HG02970 (cell line): Measurements from ENCODE around the gene SPATA31D1.

Experiments used
- ATAC-seq: cut with Tn5 transposase; IDR thresholded peaks from one replicate; pipeline ENCODE4 v1.9.1; 2021; ENCODE audit warnings: mild to moderate bottlenecking, moderate library complexity, moderate number of reproducible peaks; ENCODE audit not compliant: unreplicated experiment, low FRiP score

The SPATA31D1 gene

DNA sequence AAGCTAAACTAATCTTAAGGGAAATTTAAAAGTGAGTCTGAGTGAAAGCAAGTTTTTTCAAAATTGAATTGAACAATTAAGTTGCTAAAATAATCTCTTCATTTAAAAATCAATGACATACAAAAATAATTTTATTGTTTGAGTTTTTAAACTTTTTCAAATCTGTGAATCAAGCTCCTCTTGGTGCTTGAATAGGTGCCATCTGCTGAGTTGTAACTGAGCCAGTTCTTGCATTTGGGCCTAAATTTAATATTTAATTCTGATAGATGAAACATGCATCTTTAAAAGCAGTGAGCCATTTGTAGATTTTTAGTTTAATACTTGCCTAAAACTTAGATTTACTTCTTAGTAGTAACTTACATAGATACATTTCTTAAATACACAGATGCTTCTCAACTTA, 31.8 kb downstream of the SPATA31D1 start:
- ATAC-seq, result no peak

DNA sequence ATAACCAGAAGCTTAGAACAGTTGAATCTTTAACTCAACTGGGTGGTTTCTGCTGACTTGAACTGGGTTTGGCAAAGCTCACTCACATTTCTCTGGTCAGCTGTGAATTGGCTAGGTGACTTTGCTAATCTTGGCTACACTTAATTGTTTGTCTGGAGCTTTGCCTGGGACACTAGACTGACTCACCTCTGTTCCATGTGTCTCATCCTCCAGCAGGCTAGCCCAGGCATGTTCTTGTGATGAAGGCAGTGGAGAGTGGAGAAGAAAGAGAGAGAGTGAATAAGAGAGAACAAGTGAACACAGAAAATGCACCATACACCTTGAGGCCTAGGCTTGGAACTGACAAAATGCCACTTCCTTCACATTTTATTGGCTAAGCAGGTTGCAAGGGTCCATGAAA, 32.6 kb downstream of the SPATA31D1 start:
- no peak for ATAC-seq

DNA sequence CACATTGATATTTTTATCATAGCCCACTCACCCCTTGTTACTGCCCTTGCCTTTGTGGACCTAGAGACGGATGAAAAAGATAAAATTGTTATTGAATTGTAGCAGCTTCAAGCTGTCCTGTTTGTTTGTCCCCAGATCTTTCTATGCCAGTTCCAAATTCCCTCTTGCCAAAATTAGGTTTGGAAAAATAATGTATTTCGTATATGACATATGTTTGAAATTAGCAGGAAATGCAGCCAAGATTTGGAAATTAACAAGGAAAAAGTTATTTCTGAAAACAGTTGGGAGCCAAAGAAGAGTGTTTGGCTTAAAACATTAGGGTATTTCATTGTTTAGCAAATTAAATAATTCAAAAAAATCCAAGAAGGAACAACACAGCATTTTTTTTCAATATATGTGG, 33.5 kb downstream of the SPATA31D1 start:
- ATAC-seq, result no peak

- no peak for ATAC-seq
These were observed 36.3 kb downstream of the SPATA31D1 start for GRCh38 chr9:82024908-82025307.

DNA sequence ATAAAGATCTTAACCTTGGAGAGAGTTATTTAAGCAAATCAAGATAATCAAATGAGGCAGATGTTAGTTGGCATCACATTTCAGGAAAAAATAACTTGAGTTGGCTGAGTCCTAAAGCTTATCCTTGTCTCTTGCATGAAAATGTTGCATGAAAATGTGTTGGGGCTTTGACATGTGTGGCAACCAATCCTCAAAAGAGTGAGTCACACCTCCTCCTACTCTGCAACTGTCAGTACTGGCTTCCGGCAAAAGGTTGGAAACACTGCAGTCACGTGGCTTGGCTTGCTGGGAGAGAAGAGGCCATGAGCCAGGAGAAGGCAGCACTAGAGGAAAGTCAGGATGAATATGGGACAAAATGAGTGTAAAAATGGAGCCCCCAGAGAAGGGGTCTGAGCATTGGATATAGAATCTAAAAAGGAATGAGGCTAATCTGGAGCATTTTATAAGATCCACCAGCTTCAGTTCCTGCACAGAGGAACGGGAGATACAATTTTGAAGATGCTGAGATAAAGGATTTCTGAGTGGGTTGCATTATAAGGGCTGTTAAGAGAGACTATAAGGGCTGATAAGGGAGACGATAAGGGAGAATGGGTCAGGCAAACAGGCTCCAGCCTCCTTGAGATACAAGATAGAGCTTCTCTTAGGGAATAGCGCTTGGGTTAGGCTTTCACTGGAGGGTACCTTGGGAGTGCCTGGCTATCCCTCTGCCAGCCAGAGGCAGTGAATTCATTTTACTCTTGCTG, 43.1 kb downstream of the SPATA31D1 start:
- no peak for ATAC-seq

GRCh38 chr9:82034956-82035731, 46.6 kb downstream of the SPATA31D1 start:
- no peak for ATAC-seq

GRCh38 chr9:82036086-82036485, 47.5 kb downstream of the SPATA31D1 start:
- no peak for ATAC-seq

GRCh38 chr9:82037126-82037525, 48.6 kb downstream of the SPATA31D1 start:
- no peak for ATAC-seq

GRCh38 chr9:82038897-82039296, 50.3 kb downstream of the SPATA31D1 start:
- no peak for ATAC-seq
